ENCODE measurements around the gene DSPP.
A peak's percentile ranks its signal among the peaks of the same experiment; 100 is the strongest.

Gene DSPP

DNA sequence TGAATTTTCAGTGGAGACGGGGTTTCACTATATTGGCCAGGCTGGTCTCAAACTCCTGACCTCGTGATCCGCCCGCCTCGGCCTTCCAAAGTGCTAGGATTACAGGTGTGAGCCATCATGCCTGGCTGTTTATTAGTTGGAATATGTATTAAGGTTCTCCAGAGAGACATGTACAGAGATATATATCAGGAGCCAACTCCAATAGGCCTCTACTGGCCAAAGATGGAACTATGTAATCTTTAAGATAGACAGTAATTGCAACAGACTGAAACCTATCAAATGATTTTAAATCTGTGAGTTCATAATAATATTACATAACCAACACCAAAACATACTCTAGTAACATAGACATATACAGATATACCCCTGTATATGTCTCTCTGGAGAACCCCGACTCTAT, 36.0 kb downstream of the DSPP start:
- DNase-seq (ENCODE audit: low read depth in 2 of 2), result no peak
- H3K4me3 ChIP-seq (replicated peaks in 1 of 2; ENCODE audit: low read depth in 2 of 2, low read length in 2 of 2), result no peak overlapping the region
- TF ChIP-seq, protein P1, sequence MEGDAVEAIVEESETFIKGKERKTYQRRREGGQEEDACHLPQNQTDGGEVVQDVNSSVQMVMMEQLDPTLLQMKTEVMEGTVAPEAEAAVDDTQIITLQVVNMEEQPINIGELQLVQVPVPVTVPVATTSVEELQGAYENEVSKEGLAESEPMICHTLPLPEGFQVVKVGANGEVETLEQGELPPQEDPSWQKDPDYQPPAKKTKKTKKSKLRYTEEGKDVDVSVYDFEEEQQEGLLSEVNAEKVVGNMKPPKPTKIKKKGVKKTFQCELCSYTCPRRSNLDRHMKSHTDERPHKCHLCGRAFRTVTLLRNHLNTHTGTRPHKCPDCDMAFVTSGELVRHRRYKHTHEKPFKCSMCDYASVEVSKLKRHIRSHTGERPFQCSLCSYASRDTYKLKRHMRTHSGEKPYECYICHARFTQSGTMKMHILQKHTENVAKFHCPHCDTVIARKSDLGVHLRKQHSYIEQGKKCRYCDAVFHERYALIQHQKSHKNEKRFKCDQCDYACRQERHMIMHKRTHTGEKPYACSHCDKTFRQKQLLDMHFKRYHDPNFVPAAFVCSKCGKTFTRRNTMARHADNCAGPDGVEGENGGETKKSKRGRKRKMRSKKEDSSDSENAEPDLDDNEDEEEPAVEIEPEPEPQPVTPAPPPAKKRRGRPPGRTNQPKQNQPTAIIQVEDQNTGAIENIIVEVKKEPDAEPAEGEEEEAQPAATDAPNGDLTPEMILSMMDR (IDR thresholded peaks at IDR 0.05; ENCODE audit: low read depth, low read length), result no peak

GRCh38 chr4:87649980-87650379, 41.7 kb downstream of the DSPP start, which contains the start of gene DMP1:
TSS of gene DMP1 (plus strand) at chr4:87650280. CDS start at chr4:87656493, 6,213 bp downstream.
- TF ChIP-seq, protein P1 (IDR thresholded peaks at IDR 0.05; ENCODE audit: low read depth, low read length), result no peak
- DNase-seq (ENCODE audit: low read depth in 2 of 2), result no peak
- H3K4me3 ChIP-seq (replicated peaks in 1 of 2; ENCODE audit: low read depth in 2 of 2, low read length in 2 of 2), result no peak within 1 kb of the TSS

DNA sequence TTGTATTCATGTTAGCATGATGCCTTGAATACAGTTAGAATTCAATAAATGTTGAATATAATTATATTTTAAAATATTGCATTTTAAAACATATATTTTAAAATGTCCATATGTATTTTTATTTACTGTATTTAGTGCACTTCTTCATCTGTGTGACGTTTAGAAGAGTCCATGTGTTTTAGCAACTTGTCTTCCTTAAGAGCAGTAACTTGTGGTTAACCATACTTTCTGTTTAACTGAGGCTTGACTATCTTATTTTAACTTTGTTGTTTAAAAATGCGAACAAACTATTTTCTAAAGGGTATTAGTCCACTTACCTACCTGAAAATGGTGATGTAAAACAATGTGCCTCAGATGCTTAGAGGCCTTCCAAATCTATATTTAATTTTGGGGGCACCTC, 42.6 kb downstream of the DSPP start:
- DNase-seq (ENCODE audit: low read depth in 2 of 2), result no peak
- TF ChIP-seq, protein P1 (IDR thresholded peaks at IDR 0.05; ENCODE audit: low read depth, low read length), result no peak
- H3K4me3 ChIP-seq (replicated peaks in 1 of 2; ENCODE audit: low read depth in 2 of 2, low read length in 2 of 2), result no peak overlapping the region

GRCh38 chr4:87651941-87652340, 43.6 kb downstream of the DSPP start:
- peak in 1 of 2 donors; percentile 12 for DNase-seq (ENCODE audit: low read depth in 2 of 2)
- TF ChIP-seq, protein P1 (IDR thresholded peaks at IDR 0.05; ENCODE audit: low read depth, low read length), result no peak
- H3K4me3 ChIP-seq (replicated peaks in 1 of 2; ENCODE audit: low read depth in 2 of 2, low read length in 2 of 2), result no peak overlapping the region

- TF ChIP-seq, protein P1 (IDR thresholded peaks at IDR 0.05; ENCODE audit: low read depth, low read length), result no peak
- no peak overlapping the region for H3K4me3 ChIP-seq (replicated peaks in 1 of 2; ENCODE audit: low read depth in 2 of 2, low read length in 2 of 2)
- DNase-seq (ENCODE audit: low read depth in 2 of 2), result no peak
These were observed 46.2 kb downstream of the DSPP start for GRCh38 chr4:87654487-87655044.

DNA sequence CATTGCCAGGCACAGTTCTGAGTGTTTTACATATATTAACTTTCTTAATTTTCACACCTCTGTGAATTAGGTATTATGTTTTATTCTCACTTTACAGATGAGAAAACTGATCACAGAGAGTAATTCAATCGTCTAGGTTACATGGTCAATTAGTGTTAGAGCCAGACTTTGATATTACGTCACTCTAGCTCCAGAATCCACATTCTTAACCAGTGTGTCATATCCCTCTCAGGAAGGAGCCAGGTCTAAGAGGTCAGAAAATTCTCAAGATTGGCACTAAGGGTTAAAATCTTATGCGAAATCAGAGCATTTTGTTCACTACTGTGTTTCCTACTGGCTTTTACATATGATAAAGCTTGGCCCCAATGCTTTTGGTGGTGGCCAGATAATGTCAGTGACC, 49.2 kb downstream of the DSPP start:
- DNase-seq (ENCODE audit: low read depth in 2 of 2), result peak; percentile 23 to 72
- H3K4me3 ChIP-seq (replicated peaks in 1 of 2; ENCODE audit: low read depth in 2 of 2, low read length in 2 of 2), result no peak overlapping the region
- TF ChIP-seq, protein P1 (IDR thresholded peaks at IDR 0.05; ENCODE audit: low read depth, low read length), result no peak
